Measurements from ENCODE around the gene PLD2.

GRCh38 chr17:4843321-4844000 is 36.5 kb downstream of the PLD2 start:
- TF ChIP-seq CTCF (IDR thresholded peaks at IDR 0.05), result no peak
- TF ChIP-seq POLR2AphosphoS5 (IDR thresholded peaks at IDR 0.05), result no peak
- no peak for TF ChIP-seq POLR2A (IDR thresholded peaks at IDR 0.05)

All from suprapubic skin (tissue), 4 donors.